Breast epithelium (tissue), 3 donors: ENCODE results near the gene SPSB1.

Experiments used
- POLR2A ChIP-seq: fragments of 450-650 bp; IDR thresholded peaks from one replicate; pipeline ENCODE4 v1.6.1; 2016; ENCODE audit warnings: antibody characterized with exemption, mild to moderate bottlenecking, moderate library complexity
- TF ChIP-seq, protein P1 (sequence below), 3 donors: fragments of 450-650 bp; IDR thresholded peaks; one replicate each; pipeline ENCODE4 v1.5.1; 2016 to 2017; ENCODE audit warnings: antibody characterized with exemption in 3 of 3, mild to moderate bottlenecking in 3 of 3, moderate library complexity in 3 of 3

- TF ChIP-seq, protein P1, sequence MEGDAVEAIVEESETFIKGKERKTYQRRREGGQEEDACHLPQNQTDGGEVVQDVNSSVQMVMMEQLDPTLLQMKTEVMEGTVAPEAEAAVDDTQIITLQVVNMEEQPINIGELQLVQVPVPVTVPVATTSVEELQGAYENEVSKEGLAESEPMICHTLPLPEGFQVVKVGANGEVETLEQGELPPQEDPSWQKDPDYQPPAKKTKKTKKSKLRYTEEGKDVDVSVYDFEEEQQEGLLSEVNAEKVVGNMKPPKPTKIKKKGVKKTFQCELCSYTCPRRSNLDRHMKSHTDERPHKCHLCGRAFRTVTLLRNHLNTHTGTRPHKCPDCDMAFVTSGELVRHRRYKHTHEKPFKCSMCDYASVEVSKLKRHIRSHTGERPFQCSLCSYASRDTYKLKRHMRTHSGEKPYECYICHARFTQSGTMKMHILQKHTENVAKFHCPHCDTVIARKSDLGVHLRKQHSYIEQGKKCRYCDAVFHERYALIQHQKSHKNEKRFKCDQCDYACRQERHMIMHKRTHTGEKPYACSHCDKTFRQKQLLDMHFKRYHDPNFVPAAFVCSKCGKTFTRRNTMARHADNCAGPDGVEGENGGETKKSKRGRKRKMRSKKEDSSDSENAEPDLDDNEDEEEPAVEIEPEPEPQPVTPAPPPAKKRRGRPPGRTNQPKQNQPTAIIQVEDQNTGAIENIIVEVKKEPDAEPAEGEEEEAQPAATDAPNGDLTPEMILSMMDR (IDR thresholded peaks at IDR 0.05) = no peak
- TF ChIP-seq POLR2A = no peak
Measured at GRCh38 chr1:9307303-9307702, 14.6 kb downstream of the SPSB1 start.
